Measurements from ENCODE around the gene PTPN11. TPM values are rescaled to one million over a fixed set of nuclear protein-coding genes. Genes with fewer than 3 reads are reported as not detected.

PTPN11 gene
- total RNA-seq, 1 experiment from 2014 or later, result 121 TPM

- Histone ChIP-seq H2AFZ (ENCODE audit: low read length) (no peak overlapping the region), H3K9ac (ENCODE audit: low read length) (no peak overlapping the region), H3K36me3 (ENCODE audit: low read depth, low read length) (peaks cover 13% of the 10 kb centered on the region), H3K4me1 (ENCODE audit: insufficient read depth, low read length) (no peaks in the 10 kb centered on the region), H3K27me3 (ENCODE audit: low read length) (no peaks in the 10 kb centered on the region), H3K4me2 (ENCODE audit: low read length) (no peak overlapping the region), H4K20me1 (ENCODE audit: low read length) (no peaks in the 10 kb centered on the region), H3F3A (ENCODE audit: low read length, unreplicated experiment) (no peaks in the 10 kb centered on the region), H3K4me3 (ENCODE audit: low read length) (no peak overlapping the region), H3K27ac (ENCODE audit: low read length) (no peak overlapping the region), H3K9me2 (replicated peaks; ENCODE audit: low read length) (no peaks in the 10 kb centered on the region), H3K79me2 (ENCODE audit: low read length) (no peaks in the 10 kb centered on the region), H3K9me3 (ENCODE audit: low read length) (no peaks in the 10 kb centered on the region)
- intact Hi-C loops (cut with micrococcal nuclease), result no loop called here
- CTCF ChIA-PET, result interaction anchor here (0.7 kb wide), 1 partner anchor 170 kb away, joined by 10 read pairs; no protein-coding TSS in a partner anchor
- POLR2A ChIA-PET (ENCODE audit: unreplicated experiment), result no interaction called here
- no peak for DNase-seq
- TF ChIP-seq EZH2phosphoT487 (IDR thresholded peaks at IDR 0.05; ENCODE audit: borderline replicate concordance, low read length), result no peak
- ATAC-seq, result no peak
- BruUV-seq (replicated peaks), result no TSS peak
Observed at GRCh38 chr12:112464605-112465004, 45.9 kb downstream of the PTPN11 start.

- Histone ChIP-seq H4K20me1 (ENCODE audit: low read length) (no peaks in the 10 kb centered on the region; the same call in 1 of the 2 replicates), H3K36me3 (ENCODE audit: low read depth, low read length) (peaks cover 17% of the 10 kb centered on the region), H3K4me1 (ENCODE audit: insufficient read depth, low read length) (no peaks in the 10 kb centered on the region), H3K4me2 (ENCODE audit: low read length) (no peak overlapping the region), H3K9me3 (ENCODE audit: low read length) (no peaks in the 10 kb centered on the region), H3K4me3 (ENCODE audit: low read length) (no peak overlapping the region), H3K27ac (ENCODE audit: low read length) (no peak overlapping the region), H3K9me2 (replicated peaks; ENCODE audit: low read length) (no peaks in the 10 kb centered on the region), H3K9ac (ENCODE audit: low read length) (no peak overlapping the region), H2AFZ (ENCODE audit: low read length) (no peak overlapping the region), H3F3A (ENCODE audit: low read length, unreplicated experiment) (no peaks in the 10 kb centered on the region), H3K27me3 (ENCODE audit: low read length) (no peaks in the 10 kb centered on the region), H3K79me2 (ENCODE audit: low read length) (no peaks in the 10 kb centered on the region)
- TF ChIP-seq EZH2 (IDR thresholded peaks at IDR 0.05; ENCODE audit: low read length, unreplicated experiment), result no peak
- CTCF ChIA-PET, result no interaction called here
- no TSS peak for BruUV-seq (replicated peaks)
- intact Hi-C loops (cut with micrococcal nuclease), result no loop called here
- ATAC-seq (no peak), DNase-seq (no peak)
- POLR2A ChIA-PET (ENCODE audit: unreplicated experiment), result no interaction called here
Observed at GRCh38 chr12:112466011-112466422, 47.3 kb downstream of the PTPN11 start.

- Histone ChIP-seq H3K79me2 (ENCODE audit: low read length) (no peaks in the 10 kb centered on the region), H3K27me3 (ENCODE audit: low read length) (no peaks in the 10 kb centered on the region), H3K9ac (ENCODE audit: low read length) (no peak overlapping the region), H3K4me3 (ENCODE audit: low read length) (no peak overlapping the region), H3K36me3 (ENCODE audit: low read depth, low read length) (peaks cover 15% of the 10 kb centered on the region), H3K9me2 (replicated peaks; ENCODE audit: low read length) (no peaks in the 10 kb centered on the region), H4K20me1 (ENCODE audit: low read length) (no peaks in the 10 kb centered on the region; the same call in 1 of the 2 replicates), H3K27ac (ENCODE audit: low read length) (no peak overlapping the region), H3K4me2 (ENCODE audit: low read length) (no peak overlapping the region), H3K4me1 (ENCODE audit: insufficient read depth, low read length) (no peaks in the 10 kb centered on the region), H2AFZ (ENCODE audit: low read length) (no peak overlapping the region), H3K9me3 (ENCODE audit: low read length) (no peaks in the 10 kb centered on the region), H3F3A (ENCODE audit: low read length, unreplicated experiment) (no peaks in the 10 kb centered on the region)
- ChIA-PET POLR2A (ENCODE audit: unreplicated experiment) (no interaction called here), CTCF (no interaction called here)
- DNase-seq, result no peak
- BruUV-seq (replicated peaks), result no TSS peak
- intact Hi-C loops (cut with micrococcal nuclease), result no loop called here
- TF ChIP-seq CTCF (conservative IDR thresholded peaks at IDR 0.05; ENCODE audit: low read depth, low read length), result no peak
- TF ChIP-seq EZH2phosphoT487 (IDR thresholded peaks at IDR 0.05; ENCODE audit: borderline replicate concordance, low read length), result no peak
- TF ChIP-seq EZH2 (IDR thresholded peaks at IDR 0.05; ENCODE audit: low read length, unreplicated experiment), result no peak
- no peak for ATAC-seq
Observed at GRCh38 chr12:112466835-112467234, 48.1 kb downstream of the PTPN11 start.

- Histone ChIP-seq H3F3A (ENCODE audit: low read length, unreplicated experiment) (no peaks in the 10 kb centered on the region), H3K9me2 (replicated peaks; ENCODE audit: low read length) (no peaks in the 10 kb centered on the region), H3K4me2 (ENCODE audit: low read length) (no peak overlapping the region), H3K36me3 (ENCODE audit: low read depth, low read length) (peaks cover 15% of the 10 kb centered on the region), H3K9ac (ENCODE audit: low read length) (no peak overlapping the region), H3K27me3 (ENCODE audit: low read length) (no peaks in the 10 kb centered on the region), H3K9me3 (ENCODE audit: low read length) (no peaks in the 10 kb centered on the region), H4K20me1 (ENCODE audit: low read length) (no peaks in the 10 kb centered on the region; the same call in 1 of the 2 replicates), H2AFZ (ENCODE audit: low read length) (no peak overlapping the region), H3K4me3 (ENCODE audit: low read length) (no peak overlapping the region), H3K27ac (ENCODE audit: low read length) (no peak overlapping the region), H3K79me2 (ENCODE audit: low read length) (no peaks in the 10 kb centered on the region), H3K4me1 (ENCODE audit: insufficient read depth, low read length) (no peaks in the 10 kb centered on the region)
- TF ChIP-seq EZH2 (IDR thresholded peaks at IDR 0.05; ENCODE audit: low read length, unreplicated experiment) (no peak), EZH2phosphoT487 (IDR thresholded peaks at IDR 0.05; ENCODE audit: borderline replicate concordance, low read length) (no peak), CTCF (conservative IDR thresholded peaks at IDR 0.05; ENCODE audit: low read depth, low read length) (no peak)
- POLR2A ChIA-PET (ENCODE audit: unreplicated experiment), result no interaction called here
- intact Hi-C loops (cut with micrococcal nuclease), result no loop called here
- no peak for ATAC-seq
- BruUV-seq (replicated peaks), result no TSS peak
- no peak for DNase-seq
- CTCF ChIA-PET, result no interaction called here
Observed at GRCh38 chr12:112468046-112468445, 49.3 kb downstream of the PTPN11 start.

Data from PC-3 (cell line).